ENCODE results near the gene DLG2.
"Not testable (repeated sequence)": the region's sequence is repeated elsewhere in the genome, so short reads cannot be mapped to it uniquely, and the experiment has no call there.

DNA sequence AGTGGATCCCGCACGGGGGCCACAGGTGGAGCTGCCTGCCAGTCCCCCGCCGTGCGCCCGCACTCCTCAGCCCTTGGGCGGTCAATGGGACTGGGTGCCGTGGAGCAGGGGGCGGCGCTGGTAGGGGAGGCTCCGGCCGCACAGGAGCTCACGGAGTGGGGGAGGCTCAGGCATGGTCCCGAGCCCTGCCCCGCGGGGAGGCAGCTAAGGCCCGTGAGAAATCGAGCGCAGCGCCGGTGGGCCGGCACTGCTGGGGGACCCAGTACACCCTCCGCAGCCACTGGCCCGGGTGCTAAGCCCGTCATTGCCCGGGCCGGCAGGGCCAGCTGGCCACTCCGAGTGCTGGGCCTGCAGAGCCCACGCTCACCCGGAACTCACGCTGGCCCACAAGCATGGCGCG, 1318.7 kb downstream of the DLG2 start:
- TF ChIP-seq, protein P1, sequence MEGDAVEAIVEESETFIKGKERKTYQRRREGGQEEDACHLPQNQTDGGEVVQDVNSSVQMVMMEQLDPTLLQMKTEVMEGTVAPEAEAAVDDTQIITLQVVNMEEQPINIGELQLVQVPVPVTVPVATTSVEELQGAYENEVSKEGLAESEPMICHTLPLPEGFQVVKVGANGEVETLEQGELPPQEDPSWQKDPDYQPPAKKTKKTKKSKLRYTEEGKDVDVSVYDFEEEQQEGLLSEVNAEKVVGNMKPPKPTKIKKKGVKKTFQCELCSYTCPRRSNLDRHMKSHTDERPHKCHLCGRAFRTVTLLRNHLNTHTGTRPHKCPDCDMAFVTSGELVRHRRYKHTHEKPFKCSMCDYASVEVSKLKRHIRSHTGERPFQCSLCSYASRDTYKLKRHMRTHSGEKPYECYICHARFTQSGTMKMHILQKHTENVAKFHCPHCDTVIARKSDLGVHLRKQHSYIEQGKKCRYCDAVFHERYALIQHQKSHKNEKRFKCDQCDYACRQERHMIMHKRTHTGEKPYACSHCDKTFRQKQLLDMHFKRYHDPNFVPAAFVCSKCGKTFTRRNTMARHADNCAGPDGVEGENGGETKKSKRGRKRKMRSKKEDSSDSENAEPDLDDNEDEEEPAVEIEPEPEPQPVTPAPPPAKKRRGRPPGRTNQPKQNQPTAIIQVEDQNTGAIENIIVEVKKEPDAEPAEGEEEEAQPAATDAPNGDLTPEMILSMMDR (conservative IDR thresholded peaks at IDR 0.05; ENCODE audit: low read length) = not testable (repeated sequence)
- TF ChIP-seq EZH2phosphoT487 (IDR thresholded peaks at IDR 0.05; ENCODE audit: borderline replicate concordance, low read depth, low read length) = not testable (repeated sequence)
